HepG2 (cell line): ENCODE data around the gene RETN. TPM values are rescaled to one million over a fixed set of nuclear protein-coding genes. Genes with fewer than 3 reads are reported as not detected.

Experiments used
- DMAP1 ChIP-seq: IDR thresholded peaks from 2 replicates; pipeline ENCODE4 v1.6.1; 2016
- DPF2 ChIP-seq: sonication (generic); formaldehyde crosslinking; IDR thresholded peaks from 2 replicates; pipeline ENCODE4 v1.4.0; 2020; ENCODE audit warnings: mild to moderate bottlenecking, low read depth, missing genetic modification reagents, borderline replicate concordance
- HMGA1 ChIP-seq: sonication (generic); formaldehyde crosslinking; conservative IDR thresholded peaks from 2 replicates; pipeline ENCODE4 v1.4.0; 2020; ENCODE audit warnings: missing genetic modification reagents
- HOXA3 ChIP-seq: sonication (generic); formaldehyde crosslinking; IDR thresholded peaks from 2 replicates; pipeline ENCODE4 v1.5.0; 2020; ENCODE audit warnings: missing genetic modification reagents
- IRF2 ChIP-seq: IDR thresholded peaks from 2 replicates; pipeline ENCODE4 v1.6.1; 2018; ENCODE audit warnings: missing genetic modification reagents, missing compliant biosample characterization
- ZFP36L1 ChIP-seq: sonication (generic); formaldehyde crosslinking; IDR thresholded peaks from 2 replicates; pipeline ENCODE4 v1.8.0; 2022; ENCODE audit warnings: mild to moderate bottlenecking, missing genetic modification reagents, moderate library complexity
- ZNF20 ChIP-seq: sonication (generic); formaldehyde crosslinking; IDR thresholded peaks from 2 replicates; pipeline ENCODE4 v1.4.0; 2020; ENCODE audit warnings: mild to moderate bottlenecking, moderate library complexity, missing genetic modification reagents
- ZNF878 ChIP-seq: sonication (generic); formaldehyde crosslinking; IDR thresholded peaks from 2 replicates; pipeline ENCODE4 v1.8.1; 2023; ENCODE audit warnings: mild to moderate bottlenecking, missing genetic modification reagents, moderate library complexity
- polyA plus RNA-seq, 8 experiments: library from polyadenylated mRNA; depleted of rRNA in 3 of 8; stranded (reverse) in 7 of 8; unstranded in 1 of 8; fragments of >200 nt; fragmentation: Illumina TruSeq in 4 of 8; extraction: Trizol in 4 of 8; gene quantifications; 2 replicates each; pipeline versions ENCODE4 v1.2.1 to v1.2.3, GENCODE V29; 2011 to 2016; ENCODE audit warnings: low read depth in 4 of 8, missing spikeins in 1 of 8, mixed read lengths in 1 of 8; ENCODE audit not compliant: insufficient read depth in 1 of 8
- total RNA-seq, 5 experiments: library from RNA; depleted of rRNA; stranded (reverse); fragments of >200 nt; fragmentation: Illumina TruSeq; extraction: Trizol; gene quantifications; 2 replicates each; pipeline ENCODE4 v1.2.3, GENCODE V29; 2016; ENCODE audit warnings: low read depth in 1 of 5
- TF ChIP-seq, protein P1 (sequence below): sonication (generic); formaldehyde crosslinking; IDR thresholded peaks from 2 replicates; pipeline ENCODE4 v1.4.0; 2020; ENCODE audit warnings: missing genetic modification reagents, mild to moderate bottlenecking, borderline replicate concordance
- TF ChIP-seq, protein P2 (sequence below): IDR thresholded peaks from 2 replicates; pipeline ENCODE4 v1.6.1; 2016; ENCODE audit warnings: mild to moderate bottlenecking, missing biosample characterization, missing genetic modification reagents
- TF ChIP-seq, protein P3 (sequence below): sonication (generic); formaldehyde crosslinking; IDR thresholded peaks from 2 replicates; pipeline ENCODE4 v1.5.0; 2020; ENCODE audit warnings: mild to moderate bottlenecking, low read depth, missing genetic modification reagents, borderline replicate concordance
- TF ChIP-seq, protein P4 (sequence below): sonication (generic); formaldehyde crosslinking; IDR thresholded peaks from 2 replicates; pipeline ENCODE4 v1.5.0; 2020; ENCODE audit warnings: mild to moderate bottlenecking, missing genetic modification reagents, borderline replicate concordance
- TF ChIP-seq, protein P5 (sequence below), 2 experiments: fragments of 450-650 bp in 1 of 2; sonication (generic) in 1 of 2; formaldehyde crosslinking; IDR thresholded peaks; 2 replicates each; pipeline versions ENCODE4 v1.5.0 to v1.8.0; 2020 to 2022; ENCODE audit warnings: mild to moderate bottlenecking in 1 of 2, missing genetic modification reagents in 1 of 2
- TF ChIP-seq, protein P6 (sequence below): sonication (generic); formaldehyde crosslinking; IDR thresholded peaks from 2 replicates; pipeline ENCODE4 v1.8.1; 2023; ENCODE audit warnings: mild to moderate bottlenecking, missing genetic modification reagents, borderline replicate concordance

Gene RETN
- total and polyA plus RNA-seq, 2 of the 13 experiments (the other 11 are each of a cell fraction or from before 2014, with no cell fraction given), result not detected

DNA sequence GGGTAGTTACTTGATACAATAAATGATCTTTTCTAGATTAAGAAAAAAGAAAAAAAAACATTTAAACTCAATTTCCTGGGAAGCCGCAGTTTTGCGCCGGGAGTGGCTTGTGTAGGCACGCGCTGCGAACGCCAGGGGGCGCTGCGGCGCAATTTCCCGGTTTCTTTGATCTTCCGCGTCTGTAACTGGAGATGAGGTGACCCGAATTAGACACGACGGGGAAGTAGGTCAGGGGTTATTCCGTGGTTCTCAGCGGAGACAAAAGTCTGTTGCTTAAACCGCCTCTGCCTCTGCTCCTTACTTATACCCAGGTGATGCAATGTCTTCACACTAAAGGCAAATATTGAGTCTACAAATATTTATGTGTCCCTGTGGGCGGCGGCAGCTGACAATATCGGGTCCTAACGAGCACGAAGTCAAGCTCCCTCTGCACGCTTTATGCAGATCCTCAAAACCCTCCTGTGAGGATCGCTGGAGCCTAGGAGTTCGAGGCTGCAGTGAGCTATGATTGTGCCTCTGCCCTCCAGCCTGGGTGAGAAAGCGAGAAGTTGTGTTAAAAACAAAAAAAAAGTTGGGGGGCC is 16.7 kb upstream of the RETN start (continued):
- TF ChIP-seq, protein P1, sequence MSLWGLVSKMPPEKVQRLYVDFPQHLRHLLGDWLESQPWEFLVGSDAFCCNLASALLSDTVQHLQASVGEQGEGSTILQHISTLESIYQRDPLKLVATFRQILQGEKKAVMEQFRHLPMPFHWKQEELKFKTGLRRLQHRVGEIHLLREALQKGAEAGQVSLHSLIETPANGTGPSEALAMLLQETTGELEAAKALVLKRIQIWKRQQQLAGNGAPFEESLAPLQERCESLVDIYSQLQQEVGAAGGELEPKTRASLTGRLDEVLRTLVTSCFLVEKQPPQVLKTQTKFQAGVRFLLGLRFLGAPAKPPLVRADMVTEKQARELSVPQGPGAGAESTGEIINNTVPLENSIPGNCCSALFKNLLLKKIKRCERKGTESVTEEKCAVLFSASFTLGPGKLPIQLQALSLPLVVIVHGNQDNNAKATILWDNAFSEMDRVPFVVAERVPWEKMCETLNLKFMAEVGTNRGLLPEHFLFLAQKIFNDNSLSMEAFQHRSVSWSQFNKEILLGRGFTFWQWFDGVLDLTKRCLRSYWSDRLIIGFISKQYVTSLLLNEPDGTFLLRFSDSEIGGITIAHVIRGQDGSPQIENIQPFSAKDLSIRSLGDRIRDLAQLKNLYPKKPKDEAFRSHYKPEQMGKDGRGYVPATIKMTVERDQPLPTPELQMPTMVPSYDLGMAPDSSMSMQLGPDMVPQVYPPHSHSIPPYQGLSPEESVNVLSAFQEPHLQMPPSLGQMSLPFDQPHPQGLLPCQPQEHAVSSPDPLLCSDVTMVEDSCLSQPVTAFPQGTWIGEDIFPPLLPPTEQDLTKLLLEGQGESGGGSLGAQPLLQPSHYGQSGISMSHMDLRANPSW, result peak; percentile 67; the same call in 1 of the 2 replicates
- TF ChIP-seq DPF2 (CRISPR knock-in tag) (no peak), IRF2 (CRISPR knock-in tag) (peak; percentile 85), ZNF20 (CRISPR knock-in tag) (no peak), ZNF878 (no peak), DMAP1 (CRISPR knock-in tag) (0 out of 2 replicates have a peak, but pooled peaks have one; percentile 39), HMGA1 (no peak), ZFP36L1 (CRISPR knock-in tag) (no peak), HOXA3 (CRISPR knock-in tag) (peak; percentile 78)
- TF ChIP-seq, protein P2, sequence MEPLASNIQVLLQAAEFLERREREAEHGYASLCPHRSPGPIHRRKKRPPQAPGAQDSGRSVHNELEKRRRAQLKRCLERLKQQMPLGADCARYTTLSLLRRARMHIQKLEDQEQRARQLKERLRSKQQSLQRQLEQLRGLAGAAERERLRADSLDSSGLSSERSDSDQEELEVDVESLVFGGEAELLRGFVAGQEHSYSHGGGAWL (CRISPR knock-in tag), result no peak
- TF ChIP-seq, protein P3, sequence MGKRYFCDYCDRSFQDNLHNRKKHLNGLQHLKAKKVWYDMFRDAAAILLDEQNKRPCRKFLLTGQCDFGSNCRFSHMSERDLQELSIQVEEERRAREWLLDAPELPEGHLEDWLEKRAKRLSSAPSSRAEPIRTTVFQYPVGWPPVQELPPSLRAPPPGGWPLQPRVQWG (CRISPR knock-in tag), result no peak
- TF ChIP-seq, protein P4, sequence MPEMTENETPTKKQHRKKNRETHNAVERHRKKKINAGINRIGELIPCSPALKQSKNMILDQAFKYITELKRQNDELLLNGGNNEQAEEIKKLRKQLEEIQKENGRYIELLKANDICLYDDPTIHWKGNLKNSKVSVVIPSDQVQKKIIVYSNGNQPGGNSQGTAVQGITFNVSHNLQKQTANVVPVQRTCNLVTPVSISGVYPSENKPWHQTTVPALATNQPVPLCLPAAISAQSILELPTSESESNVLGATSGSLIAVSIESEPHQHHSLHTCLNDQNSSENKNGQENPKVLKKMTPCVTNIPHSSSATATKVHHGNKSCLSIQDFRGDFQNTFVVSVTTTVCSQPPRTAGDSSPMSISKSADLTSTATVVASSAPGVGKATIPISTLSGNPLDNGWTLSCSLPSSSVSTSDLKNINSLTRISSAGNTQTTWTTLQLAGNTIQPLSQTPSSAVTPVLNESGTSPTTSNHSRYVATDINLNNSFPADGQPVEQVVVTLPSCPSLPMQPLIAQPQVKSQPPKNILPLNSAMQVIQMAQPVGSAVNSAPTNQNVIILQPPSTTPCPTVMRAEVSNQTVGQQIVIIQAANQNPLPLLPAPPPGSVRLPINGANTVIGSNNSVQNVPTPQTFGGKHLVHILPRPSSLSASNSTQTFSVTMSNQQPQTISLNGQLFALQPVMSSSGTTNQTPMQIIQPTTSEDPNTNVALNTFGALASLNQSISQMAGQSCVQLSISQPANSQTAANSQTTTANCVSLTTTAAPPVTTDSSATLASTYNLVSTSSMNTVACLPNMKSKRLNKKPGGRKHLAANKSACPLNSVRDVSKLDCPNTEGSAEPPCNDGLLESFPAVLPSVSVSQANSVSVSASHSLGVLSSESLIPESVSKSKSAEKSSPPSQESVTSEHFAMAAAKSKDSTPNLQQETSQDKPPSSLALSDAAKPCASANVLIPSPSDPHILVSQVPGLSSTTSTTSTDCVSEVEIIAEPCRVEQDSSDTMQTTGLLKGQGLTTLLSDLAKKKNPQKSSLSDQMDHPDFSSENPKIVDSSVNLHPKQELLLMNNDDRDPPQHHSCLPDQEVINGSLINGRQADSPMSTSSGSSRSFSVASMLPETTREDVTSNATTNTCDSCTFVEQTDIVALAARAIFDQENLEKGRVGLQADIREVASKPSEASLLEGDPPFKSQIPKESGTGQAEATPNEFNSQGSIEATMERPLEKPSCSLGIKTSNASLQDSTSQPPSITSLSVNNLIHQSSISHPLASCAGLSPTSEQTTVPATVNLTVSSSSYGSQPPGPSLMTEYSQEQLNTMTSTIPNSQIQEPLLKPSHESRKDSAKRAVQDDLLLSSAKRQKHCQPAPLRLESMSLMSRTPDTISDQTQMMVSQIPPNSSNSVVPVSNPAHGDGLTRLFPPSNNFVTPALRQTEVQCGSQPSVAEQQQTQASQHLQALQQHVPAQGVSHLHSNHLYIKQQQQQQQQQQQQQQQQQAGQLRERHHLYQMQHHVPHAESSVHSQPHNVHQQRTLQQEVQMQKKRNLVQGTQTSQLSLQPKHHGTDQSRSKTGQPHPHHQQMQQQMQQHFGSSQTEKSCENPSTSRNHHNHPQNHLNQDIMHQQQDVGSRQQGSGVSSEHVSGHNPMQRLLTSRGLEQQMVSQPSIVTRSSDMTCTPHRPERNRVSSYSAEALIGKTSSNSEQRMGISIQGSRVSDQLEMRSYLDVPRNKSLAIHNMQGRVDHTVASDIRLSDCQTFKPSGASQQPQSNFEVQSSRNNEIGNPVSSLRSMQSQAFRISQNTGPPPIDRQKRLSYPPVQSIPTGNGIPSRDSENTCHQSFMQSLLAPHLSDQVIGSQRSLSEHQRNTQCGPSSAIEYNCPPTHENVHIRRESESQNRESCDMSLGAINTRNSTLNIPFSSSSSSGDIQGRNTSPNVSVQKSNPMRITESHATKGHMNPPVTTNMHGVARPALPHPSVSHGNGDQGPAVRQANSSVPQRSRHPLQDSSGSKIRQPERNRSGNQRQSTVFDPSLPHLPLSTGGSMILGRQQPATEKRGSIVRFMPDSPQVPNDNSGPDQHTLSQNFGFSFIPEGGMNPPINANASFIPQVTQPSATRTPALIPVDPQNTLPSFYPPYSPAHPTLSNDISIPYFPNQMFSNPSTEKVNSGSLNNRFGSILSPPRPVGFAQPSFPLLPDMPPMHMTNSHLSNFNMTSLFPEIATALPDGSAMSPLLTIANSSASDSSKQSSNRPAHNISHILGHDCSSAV (CRISPR knock-in tag), result no peak
- TF ChIP-seq, protein P5, sequence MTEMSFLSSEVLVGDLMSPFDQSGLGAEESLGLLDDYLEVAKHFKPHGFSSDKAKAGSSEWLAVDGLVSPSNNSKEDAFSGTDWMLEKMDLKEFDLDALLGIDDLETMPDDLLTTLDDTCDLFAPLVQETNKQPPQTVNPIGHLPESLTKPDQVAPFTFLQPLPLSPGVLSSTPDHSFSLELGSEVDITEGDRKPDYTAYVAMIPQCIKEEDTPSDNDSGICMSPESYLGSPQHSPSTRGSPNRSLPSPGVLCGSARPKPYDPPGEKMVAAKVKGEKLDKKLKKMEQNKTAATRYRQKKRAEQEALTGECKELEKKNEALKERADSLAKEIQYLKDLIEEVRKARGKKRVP (CRISPR knock-in tag; IDR thresholded peaks at IDR 0.05), result peak in 1 of 2 experiments; percentile 98; a peak in 2 of 4 replicates
- TF ChIP-seq, protein P6, sequence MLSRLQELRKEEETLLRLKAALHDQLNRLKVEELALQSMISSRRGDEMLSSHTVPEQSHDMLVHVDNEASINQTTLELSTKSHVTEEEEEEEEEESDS (CRISPR knock-in tag), result no peak
